Keratinocyte (primary cell): Measurements from ENCODE around the gene GANAB. TPM values are rescaled to one million over a fixed set of nuclear protein-coding genes. Genes with fewer than 3 reads are reported as not detected.

Experiments
- DNase-seq: peaks from one replicate; pipeline ENCODE4 v3.0.0-alpha.2; 2011; ENCODE audit warnings: low read depth, missing footprints, low spot score
- FAIRE-seq: peaks from 2 replicates; lab custom pipeline; 2011; peaks lifted over from hg19 to GRCh38; lab: Jason Lieb, UNC
- H2AFZ ChIP-seq: 2 replicates; pipeline ENCODE4 v1.6.0; 2012; ENCODE audit warnings: low read length, control low read depth, inconsistent platforms; ENCODE audit not compliant: control insufficient read depth
- H3K27ac ChIP-seq: 2 replicates; pipeline ENCODE4 v1.5.1; 2011; ENCODE audit warnings: low read length; ENCODE audit not compliant: control insufficient read depth, insufficient read depth
- H3K27me3 ChIP-seq: 3 replicates; pipeline ENCODE4 v1.6.0; 2011; ENCODE audit warnings: low read length; ENCODE audit not compliant: control insufficient read depth, insufficient read depth; ENCODE audit errors: extremely low read depth
- H3K36me3 ChIP-seq, 2 experiments: 2 replicates in 1 of 2; 3 replicates in 1 of 2; pipeline ENCODE4 v1.5.1; 2011; ENCODE audit warnings: low read length in 2 of 2, mild to moderate bottlenecking in 1 of 2; ENCODE audit not compliant: control insufficient read depth in 2 of 2, insufficient read depth in 2 of 2; ENCODE audit errors: extremely low read depth in 1 of 2
- H3K4me1 ChIP-seq: 3 replicates; pipeline ENCODE4 v1.5.1; 2011; ENCODE audit warnings: low read length; ENCODE audit not compliant: control insufficient read depth, insufficient read depth; ENCODE audit errors: extremely low read depth
- H3K4me2 ChIP-seq: 3 replicates; pipeline ENCODE4 v1.6.0; 2011; ENCODE audit warnings: low read depth, low read length; ENCODE audit not compliant: control insufficient read depth, insufficient read depth; ENCODE audit errors: extremely low read depth
- H3K4me3 ChIP-seq, 3 experiments: fragments of 200-600 bp in 1 of 3; sonication (generic) in 1 of 3; 2 replicates in 2 of 3; 3 replicates in 1 of 3; pipeline ENCODE4 v1.5.1; 2011 to 2016; ENCODE audit warnings: low read length in 3 of 3, mild to moderate bottlenecking in 3 of 3, control low read depth in 2 of 3, inconsistent platforms in 1 of 3, low read depth in 1 of 3, mixed read lengths in 1 of 3, mixed run types in 1 of 3, moderate library complexity in 1 of 3; ENCODE audit not compliant: control insufficient read depth in 2 of 3, insufficient read depth in 2 of 3; ENCODE audit errors: extremely low read depth in 1 of 3
- H3K79me2 ChIP-seq: 2 replicates; pipeline ENCODE4 v1.6.0; 2012; ENCODE audit warnings: low read length; ENCODE audit not compliant: control insufficient read depth, insufficient read depth
- H3K9ac ChIP-seq: 3 replicates; pipeline ENCODE4 v1.6.0; 2011; ENCODE audit warnings: low read length; ENCODE audit not compliant: control insufficient read depth, insufficient read depth; ENCODE audit errors: extremely low read depth
- H3K9me1 ChIP-seq: 3 replicates; pipeline ENCODE4 v1.6.0; 2011; ENCODE audit warnings: low read length; ENCODE audit not compliant: control insufficient read depth, insufficient read depth; ENCODE audit errors: extremely low read depth
- H3K9me3 ChIP-seq: 2 replicates; pipeline ENCODE4 v1.5.1; 2012; ENCODE audit warnings: low read depth, low read length; ENCODE audit not compliant: control insufficient read depth
- H4K20me1 ChIP-seq: 3 replicates; pipeline ENCODE4 v1.6.0; 2011; ENCODE audit warnings: low read length; ENCODE audit not compliant: control insufficient read depth, insufficient read depth; ENCODE audit errors: extremely low read depth
- CTCF ChIP-seq, 3 experiments: IDR thresholded peaks in 1 of 3; conservative IDR thresholded peaks in 1 of 3; optimal IDR thresholded peaks in 1 of 3; 2 replicates in 2 of 3; 3 replicates in 1 of 3; pipeline versions ENCODE3 to v1.5.1; 2011; ENCODE audit warnings: low read length in 3 of 3, mild to moderate bottlenecking in 3 of 3, moderate library complexity in 2 of 3, control low read depth in 1 of 3, inconsistent platforms in 1 of 3; ENCODE audit not compliant: insufficient read depth in 2 of 3; ENCODE audit errors: extremely low read depth in 1 of 3
- EZH2 ChIP-seq: IDR thresholded peaks from one replicate; pipeline ENCODE4 v1.6.1; 2012; ENCODE audit warnings: inconsistent platforms, mild to moderate bottlenecking, low read length, moderate library complexity
- dilution Hi-C: fragments of 300-500 bp; cut with MboI; formaldehyde crosslinking; loops from one replicate; pipeline ENCODE4 v1.7.0; 2020; ENCODE audit warnings: low sequenced_read_pairs; ENCODE audit not compliant: extremely low pct_ligation_motif_present
- polyA plus RNA-seq, 5 experiments: library from polyadenylated mRNA; depleted of rRNA in 3 of 5; stranded (reverse) in 3 of 5; stranded (forward) in 1 of 5; unstranded in 1 of 5; fragments of >200 nt; gene quantifications; 1 replicate in 1 of 5; 2 replicates in 3 of 5; 3 replicates in 1 of 5; pipeline versions ENCODE4 v1.2.1 to v1.2.3, GENCODE V29; 2011 to 2012; ENCODE audit warnings: missing spikeins in 2 of 5, low read depth in 1 of 5, low replicate concordance in 1 of 5

GANAB gene
- polyA plus RNA-seq, 1 donor (not counting 4 experiments of a cell fraction or from before 2014, with no cell fraction given): 153 TPM

DNA sequence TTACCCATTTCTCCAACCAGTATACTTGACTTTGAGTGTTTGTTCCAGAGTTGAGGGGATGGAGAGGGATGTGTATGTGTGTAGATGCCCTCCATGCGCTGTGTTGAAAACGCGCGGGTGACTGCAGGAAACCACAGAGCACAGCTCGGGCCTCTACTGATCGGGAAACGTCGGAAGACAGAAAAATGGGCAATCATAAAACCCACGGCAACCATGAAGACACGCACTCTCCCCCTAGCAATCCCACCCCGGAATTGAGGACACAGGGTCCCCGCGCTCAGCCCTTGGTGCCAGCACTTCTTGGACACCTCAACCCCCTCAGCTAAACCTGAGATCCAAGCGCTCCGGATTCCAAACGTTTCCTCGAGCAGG lies 24.8 kb upstream of the GANAB start:
- DNase-seq (no peak), FAIRE-seq (no peak)
- Histone ChIP-seq H3K4me2 (peak overlapping the region; percentile 81), H2AFZ (peak overlapping the region; percentile 96), H3K9me3 (no peaks in the 10 kb centered on the region), H3K27ac (peak overlapping the region; percentile 88), H3K9ac (peak overlapping the region; percentile 93), H3K4me3 (peak overlapping the region; percentile 79 to 93 (median 91)), H3K4me1 (peaks cover 26% of the 10 kb centered on the region), H3K9me1 (no peaks in the 10 kb centered on the region), H3K27me3 (no peaks in the 10 kb centered on the region), H3K79me2 (peaks cover 40% of the 10 kb centered on the region), H3K36me3 (peaks cover 15 to 26% of the 10 kb centered on the region in 2 experiments), H4K20me1 (peaks cover 4% of the 10 kb centered on the region)
- dilution Hi-C loops: no loop called here
- TF ChIP-seq EZH2 (no peak), CTCF (optimal IDR thresholded peaks at IDR 0.05 in 1 of 3, IDR thresholded peaks at IDR 0.05 in 1 of 3, conservative IDR thresholded peaks at IDR 0.05 in 1 of 3; ENCODE audit: extremely low read depth in 1 of 3, insufficient read depth in 2 of 3, low read length in 3 of 3) (no peak)

GRCh38 chr11:62669420-62670161 lies 23.2 kb upstream of the GANAB start:
- Histone ChIP-seq H3K4me2 (peak overlapping the region; percentile 48), H3K4me3 (peak overlapping the region in 1 of 3 experiments; percentile 0), H3K9ac (no peak overlapping the region), H3K36me3 (peaks cover 14 to 30% of the 10 kb centered on the region in 2 experiments), H3K9me1 (no peaks in the 10 kb centered on the region), H3K4me1 (peaks cover 29% of the 10 kb centered on the region), H4K20me1 (peaks cover 4% of the 10 kb centered on the region), H3K27ac (no peak overlapping the region), H3K9me3 (no peaks in the 10 kb centered on the region), H2AFZ (no peak overlapping the region), H3K79me2 (peaks cover 53% of the 10 kb centered on the region), H3K27me3 (no peaks in the 10 kb centered on the region)
- DNase-seq (no peak), FAIRE-seq (no peak)
- dilution Hi-C loops: no loop called here
- TF ChIP-seq EZH2 (no peak), CTCF (optimal IDR thresholded peaks at IDR 0.05 in 1 of 3, IDR thresholded peaks at IDR 0.05 in 1 of 3, conservative IDR thresholded peaks at IDR 0.05 in 1 of 3; ENCODE audit: extremely low read depth in 1 of 3, insufficient read depth in 2 of 3, low read length in 3 of 3) (no peak)
